ENCODE data around the gene CTNNA3.

Gene CTNNA3

DNA sequence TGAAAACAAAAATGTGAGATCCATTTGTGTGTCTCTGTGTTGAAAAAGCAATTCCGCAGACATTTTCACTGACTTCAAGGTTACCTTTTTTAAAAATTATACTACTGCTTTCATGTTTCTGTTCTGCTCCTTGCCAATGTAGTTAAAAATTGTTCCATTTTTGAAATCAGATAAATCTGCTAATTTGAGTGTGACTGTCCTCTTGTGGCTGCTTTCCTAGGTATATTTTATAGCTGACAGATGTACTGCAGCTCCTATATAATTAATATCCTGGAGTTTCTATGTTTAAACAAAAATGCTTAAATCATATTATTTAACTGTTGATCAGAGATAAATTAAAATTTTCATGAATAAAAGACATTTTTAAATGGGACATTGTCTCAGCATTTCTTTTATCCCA, 947.8 kb downstream of the CTNNA3 start:
- TF ChIP-seq, protein P1, sequence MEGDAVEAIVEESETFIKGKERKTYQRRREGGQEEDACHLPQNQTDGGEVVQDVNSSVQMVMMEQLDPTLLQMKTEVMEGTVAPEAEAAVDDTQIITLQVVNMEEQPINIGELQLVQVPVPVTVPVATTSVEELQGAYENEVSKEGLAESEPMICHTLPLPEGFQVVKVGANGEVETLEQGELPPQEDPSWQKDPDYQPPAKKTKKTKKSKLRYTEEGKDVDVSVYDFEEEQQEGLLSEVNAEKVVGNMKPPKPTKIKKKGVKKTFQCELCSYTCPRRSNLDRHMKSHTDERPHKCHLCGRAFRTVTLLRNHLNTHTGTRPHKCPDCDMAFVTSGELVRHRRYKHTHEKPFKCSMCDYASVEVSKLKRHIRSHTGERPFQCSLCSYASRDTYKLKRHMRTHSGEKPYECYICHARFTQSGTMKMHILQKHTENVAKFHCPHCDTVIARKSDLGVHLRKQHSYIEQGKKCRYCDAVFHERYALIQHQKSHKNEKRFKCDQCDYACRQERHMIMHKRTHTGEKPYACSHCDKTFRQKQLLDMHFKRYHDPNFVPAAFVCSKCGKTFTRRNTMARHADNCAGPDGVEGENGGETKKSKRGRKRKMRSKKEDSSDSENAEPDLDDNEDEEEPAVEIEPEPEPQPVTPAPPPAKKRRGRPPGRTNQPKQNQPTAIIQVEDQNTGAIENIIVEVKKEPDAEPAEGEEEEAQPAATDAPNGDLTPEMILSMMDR (IDR thresholded peaks at IDR 0.05; ENCODE audit: borderline replicate concordance, control extremely low read depth, extremely low read depth, insufficient read depth, missing control alignments), result no peak
- in situ Hi-C loops (cut with MboI; ENCODE audit: low sequenced_read_pairs, unreplicated experiment), result no loop called here
- no peak for DNase-seq (ENCODE audit: low spot score)

DNA sequence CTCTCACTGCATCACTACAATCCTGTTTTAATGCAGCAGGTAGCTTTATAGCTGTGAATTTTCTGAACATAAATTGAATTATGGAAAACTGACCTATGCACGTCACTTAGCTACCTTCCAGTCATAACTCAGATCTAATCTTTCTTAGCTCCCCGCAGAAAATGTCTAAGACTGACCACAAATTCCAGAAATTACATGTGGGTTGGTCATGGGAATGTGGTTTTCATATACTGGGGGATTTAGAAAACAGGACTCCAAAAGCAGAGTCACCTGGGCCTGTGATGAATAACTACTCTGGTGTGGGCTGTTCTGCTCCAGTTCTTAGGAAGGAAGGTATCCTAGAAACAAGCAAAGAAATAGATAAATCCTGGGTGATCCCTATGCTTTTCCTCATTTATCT, 948.5 kb downstream of the CTNNA3 start:
- in situ Hi-C loops (cut with MboI; ENCODE audit: low sequenced_read_pairs, unreplicated experiment), result no loop called here
- TF ChIP-seq, protein P1 (IDR thresholded peaks at IDR 0.05; ENCODE audit: borderline replicate concordance, control extremely low read depth, extremely low read depth, insufficient read depth, missing control alignments), result no peak
- DNase-seq (ENCODE audit: low spot score), result no peak

DNA sequence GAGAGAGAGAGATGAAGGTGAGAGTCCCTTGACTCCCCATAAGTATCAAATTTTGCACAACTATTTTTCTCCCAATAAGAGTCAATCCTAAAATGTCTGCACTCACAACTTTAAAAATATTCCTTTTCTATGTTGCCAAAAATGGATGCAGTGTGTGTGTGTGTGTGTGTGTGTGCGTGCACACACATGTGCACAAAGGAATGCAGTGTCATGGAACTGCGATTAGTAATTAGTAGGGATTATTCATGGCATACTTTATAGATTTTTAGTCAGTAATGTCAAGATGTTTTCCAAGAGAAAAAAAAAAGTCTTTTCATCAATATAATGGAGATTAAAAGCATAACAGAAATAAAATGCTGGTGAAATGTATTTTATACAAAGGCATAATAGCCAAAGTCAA, 949.3 kb downstream of the CTNNA3 start:
- in situ Hi-C loops (cut with MboI; ENCODE audit: low sequenced_read_pairs, unreplicated experiment), result no loop called here

DNA sequence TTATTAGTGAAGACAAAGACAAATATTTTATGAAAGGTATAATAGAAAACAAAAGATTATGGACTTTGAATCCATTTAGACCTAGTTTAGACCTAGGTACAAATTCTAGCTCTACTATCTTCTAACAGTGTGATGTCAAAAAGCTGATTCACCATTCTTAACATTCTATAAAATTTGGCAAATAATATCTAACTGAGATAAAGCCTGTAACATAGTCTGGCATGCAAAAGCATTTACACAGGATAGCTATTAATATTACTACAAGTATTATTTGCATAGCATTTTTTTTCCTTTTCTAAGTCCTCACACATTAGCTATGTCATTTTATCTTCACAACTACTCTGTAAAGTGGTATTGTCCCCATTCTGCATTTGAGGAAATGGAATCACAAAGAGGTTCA, 949.7 kb downstream of the CTNNA3 start:
- DNase-seq (ENCODE audit: low spot score), result no peak
- in situ Hi-C loops (cut with MboI; ENCODE audit: low sequenced_read_pairs, unreplicated experiment), result no loop called here
- TF ChIP-seq, protein P1 (IDR thresholded peaks at IDR 0.05; ENCODE audit: borderline replicate concordance, control extremely low read depth, extremely low read depth, insufficient read depth, missing control alignments), result no peak

More for the DNA sequence above, 949.3 kb downstream of the CTNNA3 start:
- TF ChIP-seq, protein P1 (IDR thresholded peaks at IDR 0.05; ENCODE audit: borderline replicate concordance, control extremely low read depth, extremely low read depth, insufficient read depth, missing control alignments), result no peak
- DNase-seq (ENCODE audit: low spot score), result no peak

DNA sequence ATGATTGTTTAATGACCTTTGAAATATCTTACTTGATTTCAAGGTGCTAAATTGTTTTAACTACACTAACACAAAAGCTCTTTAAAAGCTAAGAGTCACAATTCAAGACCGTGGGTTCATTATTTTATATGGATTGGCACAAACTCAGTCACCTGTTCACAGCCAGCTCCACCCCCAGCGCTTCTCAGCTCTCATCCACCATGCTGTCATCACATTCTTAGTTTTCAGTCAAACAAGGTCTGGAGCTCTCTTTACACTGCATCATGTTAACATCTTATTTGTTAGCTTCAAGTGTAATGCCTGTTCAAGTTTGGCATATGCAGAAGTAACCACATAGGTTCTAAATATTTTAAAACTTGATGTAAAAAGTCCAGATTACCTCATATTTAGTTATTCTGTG, 951.1 kb downstream of the CTNNA3 start:
- in situ Hi-C loops (cut with MboI; ENCODE audit: low sequenced_read_pairs, unreplicated experiment), result no loop called here
- DNase-seq (ENCODE audit: low spot score), result no peak
- TF ChIP-seq, protein P1 (IDR thresholded peaks at IDR 0.05; ENCODE audit: borderline replicate concordance, control extremely low read depth, extremely low read depth, insufficient read depth, missing control alignments), result no peak

DNA sequence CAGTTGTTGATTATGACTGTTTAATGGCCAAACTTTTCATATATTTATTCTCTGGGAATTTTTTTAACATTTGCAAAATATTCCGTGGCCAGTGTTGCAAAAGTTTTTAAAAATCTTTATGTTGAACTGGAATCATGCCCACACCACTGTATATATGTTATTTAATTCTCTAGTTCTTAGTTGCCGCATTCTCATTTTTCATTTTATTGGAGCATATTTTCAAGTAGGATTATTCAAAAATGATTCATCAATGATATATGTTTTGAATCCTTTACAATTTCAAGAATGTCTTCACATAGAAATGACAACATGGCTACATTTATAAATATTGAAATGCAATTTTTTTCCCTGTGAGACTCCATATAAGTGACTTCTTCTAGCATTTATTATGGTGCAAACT, 958.8 kb downstream of the CTNNA3 start:
- DNase-seq (ENCODE audit: low spot score), result no peak
- TF ChIP-seq, protein P1 (IDR thresholded peaks at IDR 0.05; ENCODE audit: borderline replicate concordance, control extremely low read depth, extremely low read depth, insufficient read depth, missing control alignments), result no peak
- in situ Hi-C loops (cut with MboI; ENCODE audit: low sequenced_read_pairs, unreplicated experiment), result no loop called here

Data from GM13976 (cell line).